NOMO-1 treated with DMSO at 0.1 percent for 48 hours (cell line): ENCODE results near the gene WDR4.
"Not testable (repeated sequence)": the region's sequence is repeated elsewhere in the genome, so short reads cannot be mapped to it uniquely, and the experiment has no call there.

Experiments used
- DNase-seq: peaks from one replicate; lab custom pipeline; 2025; ENCODE audit not compliant: unreplicated experiment; lab: John Stamatoyannopoulos, UW

The WDR4 gene

GRCh38 chr21:42841156-42841915 lies 38.0 kb downstream of the WDR4 start:
- DNase-seq, result no peak

DNA sequence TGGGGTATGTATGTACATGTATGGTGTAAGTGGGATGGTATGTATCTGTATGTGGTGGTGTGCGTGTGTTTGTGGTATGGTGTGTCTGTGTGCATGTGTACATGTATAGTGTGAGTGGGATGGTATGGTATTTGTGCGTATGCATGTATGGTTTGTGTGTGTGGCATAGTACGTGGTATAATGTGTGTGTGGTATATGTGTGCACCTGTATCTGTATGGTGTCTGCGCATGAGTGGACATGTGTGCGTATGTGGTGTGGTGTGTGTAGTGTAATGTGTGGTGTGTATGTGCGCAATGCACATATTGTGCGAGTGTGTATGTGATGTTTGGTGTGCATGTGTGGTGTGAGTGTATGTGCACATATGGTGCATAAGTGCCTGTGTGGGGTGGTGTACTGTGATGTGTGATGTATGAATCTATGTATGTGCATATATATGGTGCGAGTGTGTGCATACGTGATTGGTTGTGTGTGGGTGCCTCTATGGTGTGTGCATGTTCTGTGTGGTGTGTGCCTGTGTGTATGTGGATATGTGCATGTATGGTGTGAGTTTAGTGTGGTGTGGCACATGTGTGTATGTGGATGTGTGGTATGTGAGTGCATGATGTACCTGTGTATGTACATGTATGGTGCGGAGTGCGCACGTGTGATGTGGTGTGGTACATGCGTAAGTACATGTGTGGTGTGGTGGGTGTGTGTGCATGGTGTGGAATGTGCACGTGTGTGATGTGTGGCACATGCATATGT lies 38.8 kb downstream of the WDR4 start:
- no peak for DNase-seq

DNA sequence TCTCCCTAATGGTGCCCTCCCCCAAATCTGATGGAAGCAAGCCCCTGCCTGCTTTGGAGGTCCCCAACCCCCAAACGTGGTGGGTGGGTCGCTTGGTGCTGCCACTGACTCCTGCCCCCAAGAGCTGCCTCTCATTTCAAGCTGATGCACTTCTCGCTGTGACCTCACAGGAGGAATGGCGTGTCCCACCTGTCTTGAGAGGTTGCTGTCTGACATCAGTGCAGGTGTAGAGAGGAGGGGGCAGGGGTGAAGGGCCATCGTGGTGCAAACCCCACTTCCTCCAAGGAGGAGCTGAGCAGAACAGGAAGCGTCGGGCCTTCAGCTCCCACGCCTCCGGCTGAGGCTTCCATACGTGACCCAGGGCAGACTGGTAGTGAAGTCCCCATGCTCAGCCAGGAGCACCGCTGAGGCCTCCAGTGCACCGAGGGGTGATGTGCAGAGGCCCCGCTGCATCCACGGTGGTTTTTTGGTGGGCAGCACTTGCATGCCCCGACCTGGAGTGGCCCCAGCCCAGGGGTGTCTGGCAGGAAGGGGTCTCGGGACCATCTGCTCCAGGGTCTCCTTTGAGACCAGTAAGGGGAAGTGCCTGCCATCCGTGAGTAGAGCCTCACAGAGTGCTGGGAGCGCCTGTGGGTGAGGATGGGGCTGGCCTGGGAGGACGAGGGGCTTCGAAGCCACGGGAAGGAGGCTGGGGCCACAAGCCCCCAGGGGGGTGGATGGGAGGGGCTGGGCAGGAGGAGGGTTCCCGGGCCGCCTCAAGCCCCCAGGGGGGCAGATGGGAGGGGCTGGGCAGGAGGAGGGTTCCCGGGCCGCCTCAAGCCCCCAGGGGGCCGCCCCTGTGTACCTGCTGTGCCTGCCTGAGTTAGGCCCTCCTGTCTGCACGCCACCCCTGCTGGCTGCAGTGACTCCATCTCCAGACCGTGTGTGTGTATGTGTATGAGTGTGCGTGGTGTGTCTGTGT lies 39.8 kb downstream of the WDR4 start:
- DNase-seq, result no peak

GRCh38 chr21:42838212-42838690 lies 41.1 kb downstream of the WDR4 start:
- not testable (repeated sequence) for DNase-seq

DNA sequence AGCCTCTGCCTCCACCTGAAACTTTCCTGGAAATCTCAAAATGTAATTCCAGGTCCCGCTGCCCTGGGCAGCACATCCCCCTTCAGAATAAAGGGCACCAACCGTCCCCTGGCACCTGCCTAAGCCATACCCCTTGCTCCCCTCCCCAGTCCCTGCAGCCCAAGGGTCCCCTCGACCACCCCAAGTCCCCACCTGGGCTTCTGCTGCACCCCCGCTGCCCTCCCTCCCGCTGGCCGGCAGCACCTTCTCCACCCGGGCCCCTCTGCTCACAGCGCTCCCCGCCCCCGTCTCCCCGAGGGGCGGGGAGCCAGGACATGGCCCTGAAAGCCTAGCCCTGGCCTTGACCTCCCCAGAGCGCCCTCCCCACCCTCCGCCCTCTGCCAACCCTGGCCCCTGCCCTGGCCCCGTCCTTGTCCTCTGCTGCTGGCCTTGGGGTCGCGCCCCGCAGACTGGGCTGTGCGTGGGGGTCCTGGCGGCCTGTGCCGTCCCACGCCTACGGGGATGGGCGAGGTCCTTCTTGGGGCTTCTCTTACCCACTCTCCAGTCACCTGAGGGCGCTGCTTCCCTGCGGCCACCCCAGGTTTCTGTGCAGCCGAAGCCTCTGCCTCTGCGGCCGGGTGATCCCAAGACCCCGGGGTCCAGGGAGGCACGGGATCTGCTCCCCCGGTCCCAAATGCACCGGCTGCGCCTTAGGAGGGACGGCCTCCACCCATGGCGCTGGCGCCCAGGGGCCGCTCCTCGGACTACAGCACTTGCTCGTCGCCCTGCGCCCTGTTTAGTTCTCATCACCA lies 41.7 kb downstream of the WDR4 start:
- no peak for DNase-seq

DNA sequence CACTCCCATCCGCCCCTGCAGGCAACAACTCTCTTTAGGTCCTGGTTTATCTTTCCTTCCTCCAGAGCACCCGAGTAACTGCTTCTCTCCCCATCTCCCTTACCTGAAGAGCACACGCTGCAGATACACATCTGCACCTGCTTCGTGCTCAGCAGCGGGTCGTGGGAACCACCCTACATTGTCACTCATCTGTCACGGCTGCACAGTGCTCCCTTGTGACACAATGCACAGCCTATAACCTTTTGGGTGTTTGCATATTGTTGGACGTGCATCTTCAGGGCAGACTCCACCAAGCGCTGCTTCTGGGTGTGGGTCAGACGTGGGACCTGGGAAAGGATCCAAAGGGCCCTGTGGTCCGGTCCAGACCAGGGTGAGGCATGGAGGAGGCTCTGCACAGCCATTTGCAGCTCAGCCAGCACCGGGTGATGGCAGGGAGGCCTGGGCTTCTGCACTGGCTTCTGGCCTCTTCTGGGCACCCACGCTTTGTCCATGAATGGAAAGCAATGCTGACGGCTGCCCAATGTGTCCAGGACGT lies 42.5 kb downstream of the WDR4 start:
- no peak for DNase-seq

DNA sequence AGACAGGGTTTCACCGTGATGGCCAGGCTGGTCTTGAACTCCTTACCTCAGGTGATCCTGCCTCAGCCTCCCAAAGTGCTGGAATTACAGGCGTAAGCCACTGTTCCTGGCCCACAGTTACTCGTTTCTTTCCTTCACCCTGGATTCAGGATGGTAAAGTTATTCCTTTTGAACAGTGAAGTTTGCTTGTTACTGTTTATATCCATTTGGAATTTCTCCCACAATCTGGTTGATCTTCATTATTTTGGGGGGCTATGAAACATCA lies 43.0 kb downstream of the WDR4 start:
- DNase-seq, result no peak

GRCh38 chr21:42835611-42836401 lies 43.5 kb downstream of the WDR4 start:
- no peak for DNase-seq

DNA sequence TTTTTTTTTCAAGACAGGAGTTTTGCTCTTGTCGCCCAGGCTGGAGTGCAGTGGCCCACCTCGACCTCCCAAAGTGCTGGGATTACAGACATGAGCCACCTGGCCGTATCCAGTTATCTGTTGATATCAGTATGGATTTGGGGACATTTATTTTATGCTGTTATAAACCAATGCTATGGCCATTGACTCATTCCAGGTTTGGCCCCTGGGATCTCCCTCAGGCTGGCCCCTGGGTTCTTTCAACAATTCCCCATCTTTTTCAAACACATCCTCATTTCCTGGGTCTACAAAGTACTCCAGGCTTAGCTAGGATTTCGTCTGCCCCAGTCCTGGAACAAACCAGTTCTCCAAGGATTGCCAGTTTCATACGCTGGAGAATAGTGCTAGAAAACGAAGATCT lies 44.1 kb downstream of the WDR4 start:
- DNase-seq, result no peak

DNA sequence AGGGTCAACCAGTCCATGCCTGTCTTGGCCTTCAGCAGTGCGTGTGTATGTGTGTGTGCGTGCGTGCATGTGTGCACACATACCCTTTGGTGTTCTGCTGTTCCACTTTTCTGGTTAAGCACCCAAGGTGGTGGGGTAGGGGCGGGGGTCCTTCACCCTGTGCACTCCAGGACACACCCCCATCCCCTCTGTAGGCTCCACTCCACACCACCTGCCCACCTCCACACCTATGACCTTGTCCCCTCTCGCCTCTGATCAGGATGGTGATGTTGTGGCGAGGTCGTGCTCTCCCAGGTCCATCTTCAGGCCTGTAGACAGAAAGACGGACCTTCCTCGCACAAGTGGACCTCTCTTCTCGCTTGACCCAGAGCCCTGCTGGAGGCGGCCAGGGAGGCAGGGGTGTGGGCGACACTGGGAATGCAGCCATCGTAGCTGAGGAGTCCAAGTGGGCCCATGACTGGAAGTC lies 44.6 kb downstream of the WDR4 start:
- DNase-seq, result no peak

DNA sequence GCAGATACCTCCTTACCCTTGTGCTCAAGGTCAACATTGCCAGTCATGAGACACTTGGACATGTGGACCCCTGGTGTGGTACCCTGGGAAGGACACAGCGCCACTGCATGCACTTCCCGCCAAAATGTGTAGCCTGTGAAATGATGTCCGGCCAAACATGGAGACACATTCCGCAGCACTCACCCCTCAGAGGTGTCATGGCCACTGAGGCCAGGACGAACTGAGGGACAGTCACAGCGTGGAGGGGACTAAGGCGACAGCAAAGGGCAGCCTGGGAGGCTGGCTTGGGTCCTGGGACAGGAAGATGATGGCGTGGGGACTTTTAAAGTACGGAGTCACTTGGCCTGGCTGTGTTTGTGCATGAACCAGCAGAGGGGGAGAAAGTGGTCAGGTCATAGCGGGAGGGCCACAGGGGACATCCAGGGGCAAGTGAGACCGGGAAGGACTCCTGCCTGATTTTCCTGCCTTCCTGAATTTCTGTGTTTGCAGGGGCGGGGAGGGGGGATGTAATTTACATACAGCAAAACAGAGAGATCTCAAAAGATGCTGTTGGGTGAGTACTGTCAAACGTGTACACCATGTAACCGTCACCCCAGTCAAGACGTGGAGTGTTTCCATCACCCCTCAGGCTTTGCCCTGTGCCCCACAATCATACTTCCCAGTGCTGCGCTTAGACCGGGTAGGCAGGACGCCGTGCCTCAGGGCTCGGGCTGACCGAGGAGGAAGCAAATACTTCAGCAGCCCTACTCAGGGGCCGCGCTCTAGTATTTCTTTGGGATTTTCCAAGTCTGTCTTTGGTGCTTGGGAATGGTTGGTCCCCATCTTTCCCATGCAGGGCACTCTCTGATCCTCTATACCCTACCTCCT lies 45.2 kb downstream of the WDR4 start:
- no peak for DNase-seq

GRCh38 chr21:42833439-42833815 lies 45.9 kb downstream of the WDR4 start:
- DNase-seq, result peak; percentile 8

DNA sequence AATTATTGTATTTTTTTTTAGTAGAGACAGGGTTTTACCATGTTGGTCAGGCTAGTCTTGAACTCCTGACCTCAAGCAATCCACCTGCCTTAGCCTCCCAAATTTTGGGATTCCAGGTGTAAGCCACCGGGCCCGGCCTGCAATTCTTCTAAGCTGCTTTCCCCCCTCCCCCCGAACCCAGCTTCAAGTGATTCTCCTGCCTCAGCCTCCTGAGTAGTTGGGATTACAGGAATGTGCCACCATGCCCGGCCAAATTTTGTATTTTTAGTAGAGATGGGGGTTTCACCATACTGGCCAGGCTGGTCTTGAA lies 47.1 kb downstream of the WDR4 start:
- DNase-seq, result not testable (repeated sequence)

DNA sequence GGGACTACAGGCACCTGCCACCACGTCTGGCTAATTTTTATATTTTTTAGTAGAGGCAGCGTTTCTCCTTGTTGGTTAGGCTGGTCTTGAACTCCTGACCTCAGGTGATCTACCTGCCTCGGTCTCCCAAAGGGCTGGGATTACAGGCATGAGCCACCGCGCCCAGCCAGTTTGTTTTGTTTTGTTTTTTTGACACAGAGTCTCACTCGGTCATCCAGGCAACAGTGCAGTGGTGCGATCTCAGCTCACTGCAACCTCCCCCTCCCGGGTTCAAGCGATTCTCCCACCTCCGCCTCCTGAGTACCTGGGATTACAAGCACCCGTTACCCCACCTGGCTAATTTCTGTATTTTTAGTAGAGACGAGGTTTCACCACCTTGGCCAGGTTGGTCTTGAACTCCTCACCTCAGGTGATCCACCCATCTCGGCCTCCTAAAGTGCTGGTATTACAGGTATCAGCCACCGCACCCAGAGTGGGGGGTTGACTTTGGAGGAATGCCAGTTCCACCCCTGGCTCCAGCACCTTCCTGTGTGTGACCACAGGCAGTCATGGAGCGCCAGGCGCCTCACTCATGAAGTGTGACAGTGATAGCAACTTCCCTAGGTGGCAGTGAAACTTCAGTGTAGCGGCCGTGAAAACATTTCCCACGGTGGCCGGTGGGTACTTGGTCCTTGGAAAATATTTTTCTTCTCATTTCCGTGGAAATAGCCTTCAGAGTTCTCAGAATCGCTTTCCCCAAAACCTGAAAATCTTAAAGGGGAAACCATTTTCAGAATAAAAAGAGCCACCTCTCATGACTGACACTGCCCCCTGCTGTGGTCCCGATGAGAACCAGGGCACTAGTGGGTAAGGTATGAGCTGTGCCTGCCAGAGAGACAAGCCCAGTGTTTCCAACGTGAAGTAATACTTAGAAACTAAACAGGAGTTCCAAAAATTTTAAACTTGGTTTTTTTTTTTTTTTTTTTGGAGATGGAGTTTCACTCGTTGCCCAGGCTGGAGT lies 48.6 kb downstream of the WDR4 start:
- no peak for DNase-seq

DNA sequence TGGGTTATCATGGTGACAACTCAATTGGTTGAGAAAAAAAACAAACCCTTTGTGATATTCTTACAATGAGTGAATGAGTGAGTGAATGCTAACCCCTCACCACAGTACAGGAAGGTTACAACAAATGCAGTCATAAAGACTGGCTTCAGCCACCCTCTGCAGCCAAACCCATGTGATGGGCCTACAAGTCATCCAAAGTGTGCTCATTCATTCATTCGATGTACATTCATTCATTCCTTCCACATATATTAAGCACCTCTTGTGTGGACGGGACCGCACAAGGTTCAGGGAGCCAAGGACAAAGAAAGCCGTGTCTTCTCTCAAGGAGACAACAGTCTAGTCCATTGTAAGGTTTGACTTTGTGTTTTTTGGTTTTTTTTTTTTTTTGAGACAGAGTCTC lies 49.4 kb downstream of the WDR4 start:
- DNase-seq, result no peak

DNA sequence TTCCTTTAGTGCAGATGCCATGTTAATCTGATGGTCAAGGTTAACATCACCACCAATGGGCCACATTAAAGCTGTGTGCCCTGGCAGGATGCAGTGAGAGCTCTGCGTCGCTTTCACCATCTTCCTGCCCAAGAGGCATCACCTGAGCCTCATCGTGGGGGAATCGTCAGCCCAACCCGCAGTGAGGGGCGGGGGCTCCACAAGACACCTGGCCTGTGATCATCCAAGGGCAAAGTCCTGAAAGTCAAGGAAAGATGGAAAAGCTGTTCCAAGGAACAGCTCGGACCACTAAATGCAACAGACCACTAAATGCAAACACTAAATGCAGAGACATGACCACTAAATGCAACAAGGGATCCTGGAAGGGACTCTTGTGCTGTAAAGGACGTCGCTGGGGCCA lies 49.9 kb downstream of the WDR4 start:
- DNase-seq, result no peak

DNA sequence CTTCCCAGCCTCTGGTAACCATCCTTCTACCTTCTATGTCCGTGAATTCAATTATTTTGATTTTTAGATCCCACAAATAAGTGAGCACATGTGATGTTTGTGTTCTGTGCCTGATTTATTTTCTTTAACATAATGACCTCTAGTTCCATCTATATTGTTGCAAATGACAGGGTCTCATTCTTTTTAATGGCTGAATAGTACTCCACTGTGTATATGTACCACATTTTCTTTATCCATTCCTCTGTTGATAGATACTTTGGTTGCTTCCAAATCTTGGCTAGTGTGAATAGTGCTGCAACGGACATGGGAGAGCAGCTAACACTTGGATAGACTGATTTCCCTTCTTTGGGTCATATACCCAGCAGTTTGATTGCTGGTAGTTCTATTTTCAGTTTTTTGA lies 51.8 kb downstream of the WDR4 start:
- DNase-seq, result no peak
